Breast epithelium (tissue), 4 donors: ENCODE results near the gene MRTFA. TPM values are rescaled to one million over a fixed set of nuclear protein-coding genes. Genes with fewer than 3 reads are reported as not detected.

Experiments used
- DNase-seq, 2 donors: peaks; one replicate each; pipeline ENCODE4 v3.0.0-alpha.2; 2019; ENCODE audit warnings: low spot score in 2 of 2
- H3K27ac ChIP-seq, 2 donors: fragments of 200-600 bp; sonication (generic) in 1 of 2; one replicate each; pipeline ENCODE4 v1.5.1; 2016 to 2019; ENCODE audit warnings: mild to moderate bottlenecking in 1 of 2
- H3K27me3 ChIP-seq, 2 donors: fragments of 200-600 bp; sonication (generic) in 1 of 2; one replicate each; pipeline versions ENCODE4 v1.5.1 to v1.6.0; 2017 to 2019; ENCODE audit warnings: control low read depth in 1 of 2, mild to moderate bottlenecking in 1 of 2
- H3K36me3 ChIP-seq: fragments of 200-600 bp; one replicate; pipeline ENCODE4 v1.5.1; 2019
- H3K4me1 ChIP-seq, 2 donors: fragments of 200-600 bp; sonication (generic); one replicate each; pipeline ENCODE4 v1.5.1; 2016 to 2019; ENCODE audit warnings: control low read depth in 1 of 2
- H3K4me3 ChIP-seq, 3 donors: fragments of 200-600 bp; sonication (generic); 1 replicate in 2 of 3; 2 replicates in 1 of 3; pipeline ENCODE4 v1.5.1; 2016 to 2019; ENCODE audit warnings: mild to moderate bottlenecking in 3 of 3, moderate library complexity in 2 of 3
- H3K9me3 ChIP-seq, 2 donors: fragments of 200-600 bp; sonication (generic) in 1 of 2; one replicate each; pipeline ENCODE4 v1.5.1; 2016 to 2019; ENCODE audit warnings: control low read depth in 1 of 2
- POLR2A ChIP-seq: fragments of 450-650 bp; IDR thresholded peaks from one replicate; pipeline ENCODE4 v1.6.1; 2016; ENCODE audit warnings: antibody characterized with exemption, mild to moderate bottlenecking, moderate library complexity
- POLR2AphosphoS5 ChIP-seq, 3 donors: sonication (generic); formaldehyde crosslinking; IDR thresholded peaks; one replicate each; pipeline ENCODE4 v1.6.1; 2017; ENCODE audit warnings: antibody characterized with exemption in 3 of 3
- intact Hi-C: fragments of 100-400 bp; cut with DNase I; formaldehyde crosslinking; loops from one replicate; pipeline ENCODE4 v1.15.1; 2023; ENCODE audit warnings: low total_unique reads
- total RNA-seq, 3 donors: library from RNA; depleted of rRNA; stranded (reverse); fragments of >200 nt; gene quantifications; one replicate each; pipeline ENCODE4 v1.1.0, GENCODE V29; 2016
- TF ChIP-seq, protein P1 (sequence below), 3 donors: fragments of 450-650 bp; IDR thresholded peaks; one replicate each; pipeline ENCODE4 v1.5.1; 2016 to 2017; ENCODE audit warnings: antibody characterized with exemption in 3 of 3, mild to moderate bottlenecking in 3 of 3, moderate library complexity in 3 of 3

The MRTFA gene
- total RNA-seq, 3 donors from 2014 or later = 47.0 to 69.2 (median 65.7) TPM

DNA sequence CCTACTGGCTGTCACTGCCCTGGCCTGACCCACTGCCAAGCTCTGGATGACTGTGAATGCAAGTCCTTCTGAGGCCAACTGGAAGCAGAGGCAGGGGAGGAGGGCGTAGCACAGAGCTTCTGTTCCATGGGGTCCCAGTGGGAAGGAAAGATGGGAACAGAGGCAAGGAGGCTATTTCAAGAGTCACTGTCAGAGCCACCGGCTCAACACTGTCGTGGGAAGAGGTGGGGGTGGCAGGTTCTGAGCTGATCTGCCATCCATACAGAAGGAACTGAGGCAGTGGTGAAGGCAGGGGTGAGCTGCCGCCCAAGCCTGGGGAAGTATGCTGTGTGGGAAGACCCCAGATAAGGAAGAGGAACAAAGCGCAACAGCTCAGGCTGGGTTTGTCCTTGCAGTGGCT is 211.4 kb downstream of the MRTFA start:
- Histone ChIP-seq H3K27ac (peak overlapping the region; percentile 80 to 84), H3K4me3 (no peak overlapping the region), H3K36me3 (peaks cover 3% of the 10 kb centered on the region), H3K27me3 (no peaks in the 10 kb centered on the region), H3K9me3 (no peaks in the 10 kb centered on the region), H3K4me1 (peaks cover 0 to 2% of the 10 kb centered on the region in 2 donors)
- TF ChIP-seq POLR2AphosphoS5 (IDR thresholded peaks at IDR 0.05) = no peak
- TF ChIP-seq POLR2A = no peak
- TF ChIP-seq, protein P1, sequence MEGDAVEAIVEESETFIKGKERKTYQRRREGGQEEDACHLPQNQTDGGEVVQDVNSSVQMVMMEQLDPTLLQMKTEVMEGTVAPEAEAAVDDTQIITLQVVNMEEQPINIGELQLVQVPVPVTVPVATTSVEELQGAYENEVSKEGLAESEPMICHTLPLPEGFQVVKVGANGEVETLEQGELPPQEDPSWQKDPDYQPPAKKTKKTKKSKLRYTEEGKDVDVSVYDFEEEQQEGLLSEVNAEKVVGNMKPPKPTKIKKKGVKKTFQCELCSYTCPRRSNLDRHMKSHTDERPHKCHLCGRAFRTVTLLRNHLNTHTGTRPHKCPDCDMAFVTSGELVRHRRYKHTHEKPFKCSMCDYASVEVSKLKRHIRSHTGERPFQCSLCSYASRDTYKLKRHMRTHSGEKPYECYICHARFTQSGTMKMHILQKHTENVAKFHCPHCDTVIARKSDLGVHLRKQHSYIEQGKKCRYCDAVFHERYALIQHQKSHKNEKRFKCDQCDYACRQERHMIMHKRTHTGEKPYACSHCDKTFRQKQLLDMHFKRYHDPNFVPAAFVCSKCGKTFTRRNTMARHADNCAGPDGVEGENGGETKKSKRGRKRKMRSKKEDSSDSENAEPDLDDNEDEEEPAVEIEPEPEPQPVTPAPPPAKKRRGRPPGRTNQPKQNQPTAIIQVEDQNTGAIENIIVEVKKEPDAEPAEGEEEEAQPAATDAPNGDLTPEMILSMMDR (IDR thresholded peaks at IDR 0.05) = no peak
- intact Hi-C loops = no loop called here
- peak in 1 of 2 donors; percentile 45 for DNase-seq

DNA sequence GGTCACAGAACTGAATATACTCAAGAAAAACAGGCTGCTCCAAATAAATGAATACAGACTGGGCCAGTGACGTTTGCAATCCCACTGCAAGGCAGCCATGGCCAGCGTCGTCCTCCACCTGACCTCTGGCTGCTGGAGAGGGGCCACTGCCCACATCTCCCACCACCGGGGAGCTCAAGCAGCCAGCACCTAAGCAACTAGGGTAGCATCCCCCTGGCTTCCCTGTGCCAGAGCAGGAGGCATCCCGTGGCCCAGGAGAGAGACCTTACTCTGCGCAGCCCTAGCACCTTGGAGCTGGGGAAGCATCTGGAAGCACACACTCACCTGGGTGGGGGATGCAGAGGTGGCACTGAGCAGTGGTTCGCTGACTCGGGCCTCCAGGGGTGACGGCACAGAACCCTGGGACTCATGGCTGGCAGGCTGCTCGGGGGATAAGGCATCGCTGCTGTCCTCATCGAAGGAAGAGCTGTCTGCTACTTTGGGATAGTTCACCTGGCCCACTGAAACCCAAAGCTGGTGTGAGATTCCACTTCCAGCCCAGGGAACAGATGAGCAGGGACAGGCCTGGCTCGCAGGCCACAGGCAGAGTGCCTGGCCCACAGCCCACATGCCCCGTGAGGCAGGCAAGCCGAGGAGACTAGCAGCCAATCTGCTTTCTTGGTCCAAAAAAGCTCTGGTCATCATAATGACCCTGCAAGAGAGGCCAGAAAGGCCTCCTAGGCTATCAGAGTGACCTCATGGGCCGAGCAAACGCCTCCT is 212.5 kb downstream of the MRTFA start:
- H3K27me3 ChIP-seq = no peaks in the 10 kb centered on the region
- no peak overlapping the region for H3K4me3 ChIP-seq
- H3K9me3 ChIP-seq = no peaks in the 10 kb centered on the region
- peaks cover 0 to 2% of the 10 kb centered on the region in 2 donors for H3K4me1 ChIP-seq
- peaks cover 7% of the 10 kb centered on the region for H3K36me3 ChIP-seq
- intact Hi-C loops = no loop called here
- TF ChIP-seq, protein P1 (IDR thresholded peaks at IDR 0.05) = no peak
- no peak for TF ChIP-seq POLR2A
- no peak for TF ChIP-seq POLR2AphosphoS5 (IDR thresholded peaks at IDR 0.05)
- H3K27ac ChIP-seq = peak overlapping the region in 1 of 2 donors; percentile 20
- peak in 1 of 2 donors; percentile 42 for DNase-seq

DNA sequence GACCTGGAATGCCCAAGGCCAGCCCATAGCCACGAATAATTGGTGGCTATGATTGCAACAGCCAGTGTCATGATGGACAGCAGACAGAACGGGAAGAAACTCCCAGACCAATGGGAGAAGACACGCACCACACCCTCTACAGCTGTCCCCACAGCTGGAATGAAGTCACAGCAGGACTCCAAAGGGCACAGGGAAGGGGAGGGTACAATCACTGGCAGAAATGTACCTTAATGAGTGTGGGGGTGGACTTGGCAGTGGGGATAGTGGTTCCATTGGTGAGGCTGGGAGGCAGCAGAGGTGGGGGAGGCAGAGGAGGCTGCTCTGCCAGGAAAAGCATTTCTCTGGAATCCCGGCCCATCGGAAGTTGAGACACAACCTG is 213.2 kb downstream of the MRTFA start:
- peak in 1 of 2 donors; percentile 27 for DNase-seq

DNA sequence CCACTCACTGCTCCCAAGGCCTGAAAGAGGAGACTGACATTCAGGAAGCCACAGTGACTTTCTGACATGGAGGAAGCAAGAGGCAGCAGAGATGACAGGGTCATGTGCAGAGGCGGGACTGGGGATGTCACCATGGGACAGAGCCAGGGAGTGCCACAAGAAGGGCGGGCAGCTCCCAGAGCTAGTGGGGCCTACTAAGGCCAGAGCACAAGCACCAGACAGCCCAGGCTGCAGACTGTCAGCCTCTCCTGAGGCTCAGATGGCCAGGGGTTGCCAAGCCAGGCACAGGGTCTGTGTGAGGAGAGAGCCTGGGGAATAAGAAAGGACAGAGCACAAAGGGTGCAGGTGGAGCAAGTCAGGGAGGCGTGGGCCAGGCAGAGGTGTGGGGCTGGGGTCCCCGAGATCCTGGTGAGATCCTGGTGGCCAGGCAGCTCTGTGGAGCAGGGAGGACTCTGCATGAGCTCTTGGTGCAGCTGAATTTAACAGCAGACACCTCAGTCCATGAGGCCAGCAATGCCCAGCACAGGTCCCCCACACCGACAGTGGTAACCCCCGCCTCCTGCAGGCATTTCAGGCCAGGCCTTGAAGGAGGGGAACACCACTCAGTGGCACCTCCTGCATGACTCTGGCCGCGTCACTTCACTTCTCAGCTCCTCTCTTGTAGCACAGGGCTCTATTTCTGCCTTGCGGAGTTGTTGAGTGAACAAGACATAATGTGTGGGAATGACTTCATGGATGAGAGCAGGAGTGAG is 213.8 kb downstream of the MRTFA start:
- Histone ChIP-seq H3K27me3 (no peaks in the 10 kb centered on the region), H3K36me3 (peaks cover 7% of the 10 kb centered on the region), H3K4me1 (peaks cover 0 to 2% of the 10 kb centered on the region in 2 donors), H3K27ac (no peak overlapping the region), H3K4me3 (no peak overlapping the region), H3K9me3 (no peaks in the 10 kb centered on the region)
- DNase-seq = peak in 1 of 2 donors; percentile 31
- intact Hi-C loops = no loop called here
- TF ChIP-seq, protein P1 (IDR thresholded peaks at IDR 0.05) = no peak
- TF ChIP-seq POLR2AphosphoS5 (IDR thresholded peaks at IDR 0.05) (no peak), POLR2A (no peak)

More for the DNA sequence above, 213.2 kb downstream of the MRTFA start:
- H3K36me3 ChIP-seq = peaks cover 7% of the 10 kb centered on the region
- peaks cover 0 to 2% of the 10 kb centered on the region in 2 donors for H3K4me1 ChIP-seq
- no peaks in the 10 kb centered on the region for H3K27me3 ChIP-seq
- no peak overlapping the region for H3K4me3 ChIP-seq
- TF ChIP-seq, protein P1 (IDR thresholded peaks at IDR 0.05) = no peak
- no peak for TF ChIP-seq POLR2AphosphoS5 (IDR thresholded peaks at IDR 0.05)
- no peak for TF ChIP-seq POLR2A
- H3K27ac ChIP-seq = no peak overlapping the region
- intact Hi-C loops = no loop called here
- H3K9me3 ChIP-seq = no peaks in the 10 kb centered on the region

DNA sequence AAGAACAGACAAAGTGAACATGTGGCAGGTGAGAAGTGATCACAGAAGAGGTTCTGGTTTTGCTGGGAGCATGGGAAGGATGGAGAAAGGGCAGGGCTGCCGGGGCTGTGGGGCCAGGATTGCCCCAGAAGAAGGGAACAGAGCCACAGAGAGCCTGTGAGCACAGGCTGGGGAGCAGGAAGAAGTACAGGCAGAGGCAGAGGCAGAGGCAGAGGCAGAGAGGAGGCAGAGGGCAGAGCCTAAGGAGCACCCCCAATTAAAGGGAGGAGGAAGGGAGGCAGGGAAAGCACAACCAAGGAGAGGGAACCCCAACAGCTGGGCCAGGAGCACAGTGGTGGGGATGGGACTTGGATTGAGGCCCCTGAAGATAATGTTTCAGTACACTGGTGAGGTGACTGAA is 214.6 kb downstream of the MRTFA start:
- Histone ChIP-seq H3K9me3 (no peaks in the 10 kb centered on the region), H3K27ac (no peak overlapping the region), H3K27me3 (no peaks in the 10 kb centered on the region), H3K4me3 (no peak overlapping the region), H3K36me3 (peaks cover 7% of the 10 kb centered on the region), H3K4me1 (peaks cover 0 to 2% of the 10 kb centered on the region in 2 donors)
- TF ChIP-seq POLR2AphosphoS5 (IDR thresholded peaks at IDR 0.05) (no peak), POLR2A (no peak)
- TF ChIP-seq, protein P1 (IDR thresholded peaks at IDR 0.05) = no peak
- DNase-seq = peak in 1 of 2 donors; percentile 10
- intact Hi-C loops = no loop called here
